ENCODE measurements around the gene RIPPLY2.

RIPPLY2 gene

DNA sequence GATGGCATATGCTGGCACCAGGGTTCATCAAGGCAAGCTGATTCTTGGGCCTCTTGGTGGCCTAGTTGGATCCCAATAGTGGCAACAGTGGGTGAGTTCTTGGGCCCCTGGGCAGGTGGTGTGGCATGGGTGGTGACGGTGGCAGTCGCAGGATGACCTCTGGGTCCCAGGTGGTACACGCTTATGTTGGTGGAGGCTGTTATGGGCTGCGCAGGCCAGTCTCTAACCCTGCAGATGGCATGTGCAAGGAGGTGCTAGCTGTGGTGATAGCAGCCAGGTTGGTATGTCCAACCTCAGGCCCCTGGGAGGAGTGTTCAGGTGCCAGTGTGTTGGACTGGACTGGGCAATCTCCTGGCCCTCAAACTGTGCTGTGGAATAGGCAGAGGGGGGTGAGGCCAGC lies 52.5 kb downstream of the RIPPLY2 start:
- no peak for DNase-seq (ENCODE audit: low read depth in 2 of 2)

Measured in stimulated activated CD8-positive, alpha-beta memory T cell treated with anti-CD3 and anti-CD28 coated beads, Interleukin-2, amount 100 ng/mL, for 1 hour (primary cell).